SU-DHL-6 (cell line): ENCODE data around the gene TPR.

ENCODE experiments used
- EZH2phosphoT487 ChIP-seq: fragments of 200-600 bp; sonication (generic), shearing (Covaris generic); conservative IDR thresholded peaks from 2 replicates; pipeline ENCODE4 v1.6.1; 2018; ENCODE audit warnings: mild to moderate bottlenecking, antibody characterized with exemption, low read length, moderate library complexity, mixed read lengths
- TF ChIP-seq, protein P1 (sequence below): fragments of 200-600 bp; sonication (generic); IDR thresholded peaks from one replicate; pipeline ENCODE4 v1.5.1; 2017; ENCODE audit warnings: antibody characterized with exemption, mild to moderate bottlenecking, low read length, moderate library complexity; ENCODE audit not compliant: insufficient read depth, poor library complexity, severe bottlenecking

DNA sequence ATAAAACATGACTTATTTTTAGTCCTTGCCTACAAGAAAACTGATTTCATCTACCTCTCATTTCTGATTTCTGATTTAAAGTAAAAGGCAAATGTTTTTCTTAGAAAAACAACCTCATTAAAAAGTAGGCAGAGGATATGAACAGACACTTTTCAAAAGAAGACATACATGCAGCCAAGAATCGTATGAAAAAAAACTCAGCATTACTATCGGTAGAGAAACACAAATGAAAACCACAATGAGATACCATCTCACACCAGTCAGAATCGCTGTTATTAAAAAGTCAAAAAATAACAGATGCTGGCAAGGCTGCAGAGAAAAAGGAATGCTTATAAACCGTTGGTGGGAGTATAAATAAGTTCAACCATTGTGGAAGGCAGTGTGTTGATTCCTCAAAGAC is 16.8 kb upstream of the TPR start:
- TF ChIP-seq, protein P1, sequence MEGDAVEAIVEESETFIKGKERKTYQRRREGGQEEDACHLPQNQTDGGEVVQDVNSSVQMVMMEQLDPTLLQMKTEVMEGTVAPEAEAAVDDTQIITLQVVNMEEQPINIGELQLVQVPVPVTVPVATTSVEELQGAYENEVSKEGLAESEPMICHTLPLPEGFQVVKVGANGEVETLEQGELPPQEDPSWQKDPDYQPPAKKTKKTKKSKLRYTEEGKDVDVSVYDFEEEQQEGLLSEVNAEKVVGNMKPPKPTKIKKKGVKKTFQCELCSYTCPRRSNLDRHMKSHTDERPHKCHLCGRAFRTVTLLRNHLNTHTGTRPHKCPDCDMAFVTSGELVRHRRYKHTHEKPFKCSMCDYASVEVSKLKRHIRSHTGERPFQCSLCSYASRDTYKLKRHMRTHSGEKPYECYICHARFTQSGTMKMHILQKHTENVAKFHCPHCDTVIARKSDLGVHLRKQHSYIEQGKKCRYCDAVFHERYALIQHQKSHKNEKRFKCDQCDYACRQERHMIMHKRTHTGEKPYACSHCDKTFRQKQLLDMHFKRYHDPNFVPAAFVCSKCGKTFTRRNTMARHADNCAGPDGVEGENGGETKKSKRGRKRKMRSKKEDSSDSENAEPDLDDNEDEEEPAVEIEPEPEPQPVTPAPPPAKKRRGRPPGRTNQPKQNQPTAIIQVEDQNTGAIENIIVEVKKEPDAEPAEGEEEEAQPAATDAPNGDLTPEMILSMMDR, result no peak
- no peak for TF ChIP-seq EZH2phosphoT487
